ENCODE data around the gene MAGIX.

Gene MAGIX

GRCh38 chrX:49199906-49200771 is 37.6 kb downstream of the MAGIX start, which contains the start of gene SYP:
Gene SYP (minus strand): TSS chrX:49200193. CDS start chrX:49200186, 7 bp downstream.
- TF ChIP-seq CTCF (conservative IDR thresholded peaks at IDR 0.05; ENCODE audit: low read depth, low read length) = no peak
- H3K4me3 ChIP-seq (ENCODE audit: low read length) = peak within 1 kb of the TSS; percentile 35
- peak; percentile 28 for DNase-seq (ENCODE audit: low read depth)

GRCh38 chrX:49202022-49202421 is 39.5 kb downstream of the MAGIX start:
- TF ChIP-seq CTCF (conservative IDR thresholded peaks at IDR 0.05; ENCODE audit: low read depth, low read length) = no peak
- no peak overlapping the region for H3K4me3 ChIP-seq (ENCODE audit: low read length)
- DNase-seq (ENCODE audit: low read depth) = no peak

GRCh38 chrX:49203536-49203935 is 41.0 kb downstream of the MAGIX start:
- no peak for TF ChIP-seq CTCF (conservative IDR thresholded peaks at IDR 0.05; ENCODE audit: low read depth, low read length)
- DNase-seq (ENCODE audit: low read depth) = no peak
- no peak overlapping the region for H3K4me3 ChIP-seq (ENCODE audit: low read length)

- no peak for DNase-seq (ENCODE audit: low read depth)
- no peak for TF ChIP-seq CTCF (conservative IDR thresholded peaks at IDR 0.05; ENCODE audit: low read depth, low read length)
- H3K4me3 ChIP-seq (ENCODE audit: low read length) = no peak overlapping the region
Observed at GRCh38 chrX:49204017-49204416, 41.5 kb downstream of the MAGIX start.

GRCh38 chrX:49204709-49205108 is 42.2 kb downstream of the MAGIX start:
- DNase-seq (ENCODE audit: low read depth) = no peak
- H3K4me3 ChIP-seq (ENCODE audit: low read length) = no peak overlapping the region
- TF ChIP-seq CTCF (conservative IDR thresholded peaks at IDR 0.05; ENCODE audit: low read depth, low read length) = no peak

GRCh38 chrX:49205443-49205842 is 42.9 kb downstream of the MAGIX start:
- H3K4me3 ChIP-seq (ENCODE audit: low read length) = no peak overlapping the region
- TF ChIP-seq CTCF (conservative IDR thresholded peaks at IDR 0.05; ENCODE audit: low read depth, low read length) = no peak

DNA sequence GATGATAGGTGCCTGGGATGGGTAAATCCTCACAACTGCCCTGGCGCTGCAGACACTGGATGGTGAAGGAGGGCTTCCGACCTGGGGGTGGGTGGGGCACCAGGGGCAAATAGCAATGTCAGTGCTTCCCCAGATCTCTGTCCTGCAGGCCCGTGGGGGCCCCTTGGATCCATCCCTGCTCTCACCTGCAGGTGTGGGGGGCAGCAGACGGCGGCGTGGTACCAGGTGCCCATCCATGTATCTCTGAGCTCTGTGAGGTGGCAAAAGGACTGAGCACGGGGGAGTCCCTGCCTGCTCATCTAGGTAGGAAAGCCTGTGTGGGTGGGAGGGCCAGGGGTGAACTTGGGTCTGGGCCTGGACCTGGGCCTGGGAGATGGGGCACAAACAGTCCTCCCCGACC is 44.0 kb downstream of the MAGIX start:
- no peak overlapping the region for H3K4me3 ChIP-seq (ENCODE audit: low read length)
- no peak for DNase-seq (ENCODE audit: low read depth)
- TF ChIP-seq CTCF (conservative IDR thresholded peaks at IDR 0.05; ENCODE audit: low read depth, low read length) = no peak

More at GRCh38 chrX:49205443-49205842, 42.9 kb downstream of the MAGIX start:
- DNase-seq (ENCODE audit: low read depth) = no peak

Data from retinal pigment epithelial cell (primary cell).